ENCODE data around the gene MACROH2A2. TPM values are rescaled to one million over a fixed set of nuclear protein-coding genes. Genes with fewer than 3 reads are reported as not detected.
"Not testable (repeated sequence)": the region's sequence is repeated elsewhere in the genome, so short reads cannot be mapped to it uniquely, and the experiment has no call there.

Gene MACROH2A2
- 10 to 100 TPM; 13.0 to 15.5 TPM for total RNA-seq
- long read RNA-seq, transcript H2AFY2-201 (9 exons, 1,980 nt), result major isoform, 50 of 56 reads
- long read RNA-seq, partial matches to known transcripts, result 3 of 56 reads
- long read RNA-seq, other reads (novel, unspliced or antisense), result 3 of 56 reads

DNA sequence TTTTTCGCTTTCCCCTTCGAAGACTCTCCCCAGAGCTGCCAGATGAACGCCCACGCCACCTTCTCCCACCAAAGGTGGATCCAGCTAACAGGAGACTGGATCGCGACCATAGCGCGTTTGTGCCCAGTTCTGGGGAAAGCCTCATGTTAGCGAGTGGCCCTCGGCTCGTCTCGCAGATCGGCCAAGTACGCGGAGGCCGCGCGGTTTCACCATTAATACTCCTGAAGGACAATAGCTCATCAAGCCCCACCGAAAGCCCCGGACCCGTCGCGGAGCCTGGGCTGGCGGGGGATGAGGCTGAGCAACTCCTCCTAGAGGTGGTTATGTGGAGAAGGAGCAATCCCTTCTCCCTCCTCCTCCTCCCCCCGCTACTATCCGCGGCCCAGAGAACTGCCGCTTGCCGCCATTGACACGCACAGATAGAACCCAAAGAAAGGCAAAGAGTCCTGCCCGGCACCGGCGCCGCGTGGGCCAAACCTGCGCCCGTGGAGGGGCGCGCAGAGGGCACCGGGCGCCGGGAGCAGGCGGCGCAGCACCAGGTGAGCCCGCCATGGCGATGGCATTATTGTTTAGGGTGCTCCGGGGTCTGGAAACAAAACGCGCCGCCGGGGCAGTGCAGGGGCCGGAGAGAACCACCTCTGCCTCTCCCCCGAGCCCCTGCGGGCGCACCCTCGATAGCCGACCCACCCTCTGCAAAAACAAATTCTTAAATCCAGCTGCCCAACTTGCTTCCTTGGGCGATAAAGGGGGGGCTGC lies at the start of gene MACROH2A2:
Gene MACROH2A2 (plus strand): TSS at position 385 of the 756 bp plus-strand sequence. CDS start 22,813 bp downstream, outside the sequence.
- intact Hi-C loops (cut with DNase I), result no loop called here
- peak; percentile 72 for DNase-seq
- ATAC-seq, result peak; percentile 93 to 97

DNA sequence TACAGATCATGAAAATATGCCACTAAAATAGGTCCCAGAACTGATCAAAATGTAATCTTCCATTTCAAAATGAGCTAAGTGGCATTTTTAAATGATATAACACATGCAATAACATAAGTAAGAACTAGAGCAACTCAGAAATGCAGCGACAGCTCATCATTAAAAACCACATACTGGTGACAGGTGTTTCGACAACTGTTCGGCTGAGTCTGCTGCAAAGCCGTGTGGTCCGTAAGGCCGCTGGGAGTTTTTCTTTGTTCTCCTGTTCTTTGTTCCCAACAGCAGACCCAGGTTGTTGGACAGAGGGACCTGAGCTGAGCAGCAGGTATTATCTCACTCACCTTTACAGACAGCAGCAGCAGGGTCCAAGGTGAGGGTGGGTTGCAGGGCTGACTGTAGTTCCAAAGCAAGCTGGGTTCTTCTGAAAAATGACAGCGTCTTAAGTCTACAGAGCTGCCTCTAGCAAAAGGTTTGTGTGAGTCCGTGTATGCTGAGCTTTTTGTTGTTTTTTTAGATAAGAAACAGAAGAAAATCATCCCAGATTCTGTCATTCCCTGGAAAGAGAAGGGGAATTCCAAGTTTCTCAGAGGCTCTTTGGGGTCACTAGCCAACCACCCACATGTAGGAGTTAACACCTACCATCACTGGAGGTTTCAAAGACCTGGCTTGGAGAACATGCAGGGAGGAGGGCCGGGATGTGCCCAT lies 45.4 kb upstream of the MACROH2A2 start:
- DNase-seq, result no peak
- intact Hi-C loops (cut with DNase I), result no loop called here
- no peak for ATAC-seq

DNA sequence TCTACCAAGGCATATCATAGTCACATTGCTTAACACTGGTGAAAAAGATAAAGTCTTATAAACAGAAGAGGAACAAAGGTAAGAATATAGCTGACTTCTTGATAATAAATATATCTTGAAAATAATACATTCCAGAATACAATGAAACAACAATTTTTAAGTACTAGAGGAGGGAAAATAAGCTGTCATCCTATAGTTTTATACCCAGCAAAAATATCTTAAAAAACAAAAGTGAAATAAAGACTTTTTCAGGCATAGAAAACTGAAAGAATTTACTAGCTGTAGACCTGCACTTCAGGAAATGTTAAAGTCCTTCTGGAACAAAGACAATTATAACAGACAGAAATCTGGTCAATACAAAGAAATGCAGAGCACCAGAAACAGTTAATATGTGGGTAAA lies 21.4 kb upstream of the MACROH2A2 start:
- no peak for DNase-seq
- no peak for ATAC-seq
- intact Hi-C loops (cut with DNase I), result no loop called here

DNA sequence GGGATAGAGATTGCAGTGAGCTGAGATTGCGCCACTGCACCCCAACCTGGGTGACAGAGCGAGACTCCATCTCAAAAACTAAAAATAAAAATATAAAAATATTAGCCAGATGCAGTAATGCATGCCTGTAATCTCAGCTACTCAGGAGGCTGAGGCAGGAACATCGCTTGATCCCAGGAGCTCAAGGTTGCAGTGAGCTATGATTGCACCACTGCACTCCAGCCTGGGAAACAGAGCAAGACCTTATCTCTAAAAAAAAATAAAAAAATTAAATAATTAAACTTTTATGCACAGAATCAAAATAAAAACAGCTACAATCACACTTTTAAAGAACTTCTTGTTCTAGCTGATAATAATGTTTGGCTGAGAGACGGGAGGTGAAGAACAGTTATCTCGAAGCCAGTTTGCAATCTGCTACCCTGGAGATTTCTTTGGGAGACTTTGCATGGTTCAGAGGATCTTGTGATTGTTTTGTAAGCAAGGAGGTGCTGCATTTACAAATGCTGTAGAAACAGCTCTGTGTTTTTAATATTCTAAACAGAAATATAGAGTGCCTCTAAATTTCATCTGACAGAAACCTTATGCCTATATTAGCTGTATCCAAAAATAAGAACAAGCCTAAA lies 19.9 kb upstream of the MACROH2A2 start:
- intact Hi-C loops (cut with DNase I), result no loop called here
- DNase-seq, result no peak
- ATAC-seq, result no peak

DNA sequence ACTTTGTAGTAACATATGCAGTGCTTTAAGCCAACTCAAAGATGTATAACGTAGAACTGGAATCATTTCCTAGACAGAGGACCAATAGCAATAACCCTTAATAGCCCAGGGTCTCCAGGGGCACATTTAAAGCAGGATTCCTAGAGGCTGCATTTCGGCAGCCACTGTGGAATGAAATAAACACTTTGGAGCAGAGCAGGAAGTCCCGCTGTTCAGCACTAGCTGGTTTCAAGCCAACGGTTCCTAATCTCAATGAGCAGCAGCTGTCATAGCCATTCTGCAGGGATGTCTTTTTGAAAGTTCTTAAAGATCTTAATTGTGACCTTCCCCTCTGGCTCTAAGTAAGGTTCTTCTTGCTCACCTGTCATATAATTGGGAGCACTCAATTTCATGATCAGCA lies 18.4 kb upstream of the MACROH2A2 start:
- DNase-seq, result no peak
- ATAC-seq, result peak in 1 of 2 donors; percentile 34
- intact Hi-C loops (cut with DNase I), result no loop called here

DNA sequence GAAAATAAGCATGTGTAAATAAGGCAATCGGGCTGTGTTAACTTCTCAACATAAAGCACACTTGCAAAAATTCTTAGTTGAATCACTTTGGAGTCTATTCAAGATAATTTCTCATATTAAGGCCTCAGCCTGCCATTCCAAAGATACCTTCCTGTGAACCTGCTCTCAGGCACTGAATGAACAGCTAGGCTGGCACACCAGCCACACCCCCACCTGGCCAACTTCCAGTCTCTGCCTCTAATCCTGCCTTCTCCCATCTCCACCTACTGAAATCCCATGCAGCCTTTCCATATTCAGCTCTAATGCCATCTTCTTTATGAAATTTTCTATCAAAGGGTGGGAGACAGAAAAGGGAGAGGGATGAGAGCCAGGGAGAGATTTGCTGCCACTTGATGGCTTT lies 17.1 kb upstream of the MACROH2A2 start:
- ATAC-seq, result peak in 1 of 2 donors; percentile 76
- DNase-seq, result no peak
- intact Hi-C loops (cut with DNase I), result no loop called here

DNA sequence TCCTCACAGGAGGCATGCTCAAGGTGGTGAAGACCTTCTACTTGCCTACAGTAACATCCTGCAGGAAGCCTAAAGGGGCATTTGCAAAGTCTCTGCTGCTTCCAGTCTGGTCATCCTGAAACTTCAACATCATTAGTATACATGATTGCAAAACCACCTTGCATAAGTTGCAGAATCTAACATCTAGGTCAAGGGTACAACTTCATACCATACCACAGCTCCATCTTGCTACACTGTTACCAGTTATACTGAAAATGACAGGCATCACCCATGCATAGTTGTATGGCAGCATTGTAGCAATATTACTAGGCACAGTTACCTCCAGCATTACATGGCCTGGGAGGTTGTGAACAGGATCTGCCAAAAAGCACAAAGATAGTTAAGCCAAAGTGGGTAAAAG lies 13.7 kb upstream of the MACROH2A2 start:
- DNase-seq (no peak), ATAC-seq (no peak)
- intact Hi-C loops (cut with DNase I), result no loop called here

DNA sequence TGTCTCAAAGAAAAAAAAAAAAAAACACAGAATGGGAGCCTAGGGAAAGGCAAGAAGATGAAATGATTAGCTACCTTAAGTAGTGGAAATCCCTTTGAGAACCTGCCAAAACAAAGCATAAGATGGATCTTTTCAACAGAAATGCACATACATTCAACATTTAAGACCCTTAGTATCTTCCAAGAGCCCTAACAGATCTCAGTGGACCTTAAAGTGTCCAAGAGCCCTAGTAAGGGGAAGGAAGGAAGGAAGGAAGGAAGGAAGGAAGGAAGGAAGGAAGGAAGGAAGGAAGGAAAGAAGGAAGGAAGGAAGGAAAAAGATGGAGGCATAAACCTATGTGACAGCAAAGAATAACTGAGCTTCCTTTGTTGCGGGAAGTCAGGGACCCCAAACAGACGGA lies 11.6 kb upstream of the MACROH2A2 start:
- no peak for ATAC-seq
- intact Hi-C loops (cut with DNase I), result no loop called here
- DNase-seq, result no peak

DNA sequence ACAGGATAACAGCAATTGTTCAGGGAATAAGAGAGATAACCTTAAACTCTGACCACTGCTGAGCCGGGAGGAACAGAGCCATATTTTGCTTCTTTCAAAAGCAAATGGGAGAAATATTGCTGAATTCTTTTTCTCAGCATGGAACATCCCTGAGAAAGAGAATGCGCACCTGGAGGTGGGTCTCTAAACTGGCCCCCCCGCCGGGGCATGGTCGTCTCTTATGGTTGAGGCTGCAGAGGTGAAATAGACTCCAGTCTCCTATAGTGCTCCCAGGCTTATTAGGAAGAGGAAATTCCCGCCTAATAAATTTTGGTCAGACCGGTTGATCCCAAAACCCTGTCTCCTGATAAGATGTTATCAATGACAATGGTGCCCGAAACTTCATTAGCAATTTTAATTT lies 10.9 kb upstream of the MACROH2A2 start:
- DNase-seq; intact Hi-C loops (cut with DNase I); ATAC-seq: not testable (repeated sequence)

DNA sequence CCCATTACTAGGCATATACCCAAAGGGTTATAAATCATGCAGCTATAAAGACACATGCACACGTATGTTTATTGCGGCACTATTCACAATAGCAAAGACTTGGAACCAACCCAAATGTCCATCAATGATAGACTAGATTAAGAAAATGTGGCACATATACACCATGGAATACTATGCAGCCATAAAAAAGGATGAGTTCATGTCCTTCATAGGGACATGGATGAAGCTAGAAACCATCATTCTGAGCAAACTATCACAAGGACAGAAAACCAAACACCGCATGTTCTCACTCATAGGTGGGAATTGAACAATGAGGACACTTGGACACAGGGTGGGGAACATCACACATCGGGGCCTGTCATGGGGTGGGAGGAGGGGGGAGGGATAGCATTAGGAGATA lies 5.6 kb upstream of the MACROH2A2 start:
- DNase-seq; ATAC-seq; intact Hi-C loops (cut with DNase I): not testable (repeated sequence)

DNA sequence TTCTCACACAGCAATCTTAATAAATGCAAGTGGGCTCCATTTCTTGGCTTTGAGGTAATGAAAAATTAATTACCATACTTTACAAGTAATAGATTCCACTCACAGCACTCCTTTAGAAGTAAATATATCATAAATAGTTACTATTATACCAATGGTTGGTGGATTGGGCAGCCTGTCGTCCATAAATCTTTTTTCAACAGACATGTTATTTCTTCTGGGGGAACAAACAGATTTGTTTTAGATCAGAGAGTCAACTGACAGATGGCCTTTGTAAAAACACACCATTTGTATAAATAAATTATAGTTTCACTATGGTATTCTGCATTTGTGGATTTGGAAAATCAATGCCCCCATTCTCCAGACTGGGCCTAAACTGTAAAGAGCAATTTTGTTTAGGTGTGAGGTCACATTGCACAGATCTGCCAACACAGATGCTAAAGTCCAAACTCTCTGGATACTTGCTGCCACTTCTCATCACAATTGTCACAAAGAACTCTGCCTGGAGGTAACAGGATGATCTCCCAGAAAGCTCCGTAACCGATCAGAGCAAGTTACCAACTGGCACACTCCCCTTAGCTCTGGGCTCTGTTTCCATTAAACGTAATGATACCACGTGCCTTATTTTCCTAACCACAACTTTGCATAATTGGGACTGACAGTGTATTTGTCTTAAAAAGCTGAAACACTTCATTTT lies 4.5 kb upstream of the MACROH2A2 start:
- intact Hi-C loops (cut with DNase I), result no loop called here
- DNase-seq, result no peak
- no peak for ATAC-seq

DNA sequence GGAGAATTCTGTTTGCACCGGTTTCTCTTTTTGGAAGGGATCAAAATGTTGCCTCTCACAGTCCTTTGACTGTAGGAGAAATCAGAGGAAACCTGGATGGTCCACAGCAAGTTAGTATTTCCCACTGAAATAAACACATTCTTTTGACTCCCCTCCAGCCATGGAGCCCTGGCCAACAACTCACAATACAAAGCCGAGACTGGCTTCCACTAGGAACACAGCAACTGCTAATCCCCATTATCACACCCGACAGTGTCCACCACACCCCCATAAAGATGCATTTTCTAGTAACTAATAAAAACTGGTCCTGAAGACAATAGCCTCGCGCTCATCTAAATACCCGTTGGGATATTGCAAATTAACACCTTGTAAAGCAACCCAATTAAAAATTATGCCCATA lies 798 bp upstream of the MACROH2A2 start:
- DNase-seq, result no peak
- intact Hi-C loops (cut with DNase I), result no loop called here
- no peak for ATAC-seq

DNA sequence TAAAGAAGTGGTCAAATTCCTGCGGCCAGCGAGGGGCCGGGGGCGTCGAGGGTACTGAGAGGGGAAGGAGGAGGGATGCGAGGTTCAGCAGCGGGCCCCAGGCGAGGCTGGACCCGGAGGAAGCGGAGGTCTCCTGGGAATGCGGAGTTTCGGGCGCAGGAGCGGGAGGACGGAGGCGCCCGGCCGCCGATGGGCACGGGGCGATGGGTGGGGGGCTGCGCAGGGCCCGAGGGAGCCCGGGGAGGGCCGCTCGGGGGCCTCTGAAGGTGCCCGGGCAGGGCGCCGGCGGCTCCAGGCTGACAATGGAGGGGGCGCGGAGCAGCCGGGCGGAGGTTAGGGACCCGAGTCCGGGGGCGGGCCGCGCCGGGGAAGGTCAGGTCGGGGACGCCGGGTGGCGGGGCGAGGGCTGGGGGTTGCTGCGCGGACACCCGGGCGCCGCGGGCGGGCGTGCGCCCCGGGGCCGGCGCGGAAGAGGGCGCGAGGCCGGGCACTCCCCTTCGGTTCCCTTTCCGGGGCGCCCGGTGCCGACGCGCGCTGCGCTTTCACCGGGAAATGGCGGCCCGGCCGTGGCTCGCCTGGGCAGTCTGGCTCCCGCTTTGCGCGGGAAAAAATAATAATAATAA lies 683 bp downstream of the MACROH2A2 start:
- intact Hi-C loops (cut with DNase I), result no loop called here
- ATAC-seq, result peak; percentile 65 to 71
- peak; percentile 35 for DNase-seq

DNA sequence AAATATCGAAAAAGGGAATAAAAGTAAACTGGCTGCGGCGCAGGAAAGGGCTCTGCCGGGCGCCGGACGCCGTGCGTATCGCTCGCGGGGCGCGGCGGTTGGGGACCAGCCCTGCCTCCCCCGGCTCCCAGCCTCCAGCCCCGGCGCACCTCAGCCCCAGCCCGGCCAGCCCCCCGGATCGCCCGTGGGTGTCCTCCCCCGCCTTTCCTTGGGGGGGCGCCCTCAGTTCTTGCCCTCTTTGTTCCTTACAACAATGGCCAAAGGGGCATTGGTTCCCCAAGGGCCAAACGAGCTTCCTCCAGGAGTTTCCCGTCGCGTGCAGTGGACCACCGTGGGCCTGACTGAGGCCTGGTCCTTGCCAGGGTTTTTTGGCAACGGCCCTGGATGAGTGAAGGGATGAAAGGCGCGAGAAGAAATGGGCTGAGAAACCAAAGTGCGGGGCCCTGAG lies 1.2 kb downstream of the MACROH2A2 start:
- intact Hi-C loops (cut with DNase I), result no loop called here
- ATAC-seq, result peak; percentile 25 to 29
- DNase-seq, result peak; percentile 29

DNA sequence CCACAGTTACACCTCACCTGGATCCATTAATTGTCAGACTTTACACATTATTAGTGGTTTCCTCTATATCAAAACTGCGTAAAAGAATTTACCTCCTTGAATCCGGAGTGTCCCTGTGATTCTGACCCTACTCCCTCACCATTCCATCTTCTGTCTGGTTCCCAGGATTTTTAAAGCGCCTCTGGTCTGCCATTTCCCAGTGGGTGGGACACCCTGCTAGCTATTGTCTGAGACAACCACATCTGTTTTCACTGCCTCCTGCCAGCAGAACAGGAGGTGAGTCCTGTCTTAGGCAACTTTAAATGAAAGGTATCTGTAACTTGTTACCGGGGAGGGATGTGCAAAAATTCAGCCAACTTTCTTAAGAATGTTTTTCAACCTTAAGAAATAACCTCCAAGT lies 2.3 kb downstream of the MACROH2A2 start:
- intact Hi-C loops (cut with DNase I), result no loop called here
- DNase-seq (no peak), ATAC-seq (no peak)

DNA sequence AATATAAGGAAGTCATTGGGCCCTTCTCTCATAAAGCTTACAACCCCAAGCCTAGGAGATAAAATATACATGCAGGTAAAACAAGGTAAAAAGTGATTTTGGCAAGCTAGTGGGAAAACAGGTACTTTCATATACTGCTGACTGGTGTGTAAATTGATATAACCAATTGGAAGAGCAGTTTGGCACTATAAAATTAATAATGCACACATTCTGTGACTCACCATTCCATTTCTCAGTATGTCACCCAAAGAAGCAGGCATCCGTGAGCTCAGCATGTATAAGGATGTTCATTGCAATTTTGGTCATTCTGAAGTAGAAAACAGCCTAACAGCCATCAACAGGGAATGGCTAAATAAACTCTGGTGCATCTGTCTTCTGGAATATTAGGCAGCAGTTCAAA lies 2.9 kb downstream of the MACROH2A2 start:
- no peak for DNase-seq
- intact Hi-C loops (cut with DNase I), result no loop called here
- ATAC-seq, result no peak

DNA sequence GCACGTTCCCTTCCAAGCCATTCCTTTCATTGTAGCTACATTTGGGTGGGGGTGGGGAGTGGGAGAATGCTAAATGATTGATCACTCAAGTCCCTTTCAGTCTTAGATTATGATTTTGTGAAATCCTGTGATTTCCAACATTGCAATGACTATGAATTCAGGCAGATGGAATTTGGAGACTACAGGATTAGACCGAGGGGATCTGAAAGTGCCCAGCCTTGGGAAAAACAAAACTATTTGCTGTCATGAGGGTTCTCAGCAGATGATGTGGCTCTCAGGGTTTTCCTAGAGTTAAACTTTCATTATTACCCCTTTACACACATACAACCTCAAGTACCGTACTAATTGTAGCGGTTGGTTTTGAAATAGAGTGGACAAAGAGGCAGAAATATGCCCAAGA lies 4.7 kb downstream of the MACROH2A2 start:
- intact Hi-C loops (cut with DNase I), result no loop called here
- ATAC-seq, result no peak
- DNase-seq, result no peak

DNA sequence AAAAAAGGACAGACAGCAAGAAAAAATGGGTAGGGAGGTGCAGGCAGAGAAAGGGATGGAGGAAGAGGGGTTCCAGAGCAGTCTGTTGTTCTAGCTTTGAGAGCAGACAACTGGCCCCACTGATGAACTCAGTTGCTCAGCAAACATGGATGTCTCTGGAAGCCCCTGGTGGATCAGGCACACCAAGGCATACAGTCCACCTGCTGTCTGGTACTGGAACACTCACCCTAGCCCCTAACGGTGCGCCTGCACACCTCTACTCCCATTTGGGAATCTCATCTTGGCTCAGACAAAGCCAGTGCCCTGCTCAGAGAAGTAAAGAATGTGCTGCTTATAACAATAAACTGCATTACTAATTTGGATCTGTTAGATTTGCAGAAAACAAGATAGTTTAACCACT lies 7.7 kb downstream of the MACROH2A2 start:
- ATAC-seq, result no peak

More for the DNA sequence above, 7.7 kb downstream of the MACROH2A2 start:
- intact Hi-C loops (cut with DNase I), result no loop called here
- DNase-seq, result no peak

All from left cardiac atrium (tissue), 4 donors.